GM13977 (cell line): ENCODE data around the gene PM20D2.
"Not testable (repeated sequence)": the region's sequence is repeated elsewhere in the genome, so short reads cannot be mapped to it uniquely, and the experiment has no call there.

ENCODE experiments used
- DNase-seq: peaks from one replicate; pipeline ENCODE4 v3.0.0; 2012; ENCODE audit warnings: low spot score
- CTCF ChIP-seq: IDR thresholded peaks from 2 replicates; pipeline ENCODE4 v1.5.1; 2012; ENCODE audit warnings: mild to moderate bottlenecking, control low read depth; ENCODE audit not compliant: insufficient read depth; ENCODE audit errors: extremely low read depth, missing control alignments
- in situ Hi-C: fragments of 300-500 bp; cut with MboI; formaldehyde crosslinking; loops from one replicate; pipeline ENCODE4 v1.12.0; 2022; ENCODE audit warnings: low sequenced_read_pairs, low pct_unique_long_range_greater_than_20kb, mixed read lengths, inconsistent platforms; ENCODE audit not compliant: unreplicated experiment

PM20D2 gene

GRCh38 chr6:89117211-89118108 lies 28.4 kb upstream of the PM20D2 start, which contains the start of gene SRSF12:
Gene SRSF12, minus strand, starts transcription at chr6:89118071. Its CDS starts 184 bp downstream, at chr6:89117887.
- in situ Hi-C loops: no loop called here
- DNase-seq: peak; percentile 91
- TF ChIP-seq CTCF: no peak

GRCh38 chr6:89118931-89119330 lies 26.9 kb upstream of the PM20D2 start:
- DNase-seq: peak; percentile 22
- no peak for TF ChIP-seq CTCF
- in situ Hi-C loops: no loop called here

- DNase-seq: no peak
- in situ Hi-C loops: no loop called here
- TF ChIP-seq CTCF: no peak
These were observed 25.5 kb upstream of the PM20D2 start for GRCh38 chr6:89120371-89120770.

- DNase-seq: no peak
- in situ Hi-C loops: no loop called here
- no peak for TF ChIP-seq CTCF
These were observed 23.9 kb upstream of the PM20D2 start for GRCh38 chr6:89121934-89122333.

GRCh38 chr6:89122625-89123024 lies 23.2 kb upstream of the PM20D2 start:
- in situ Hi-C loops: no loop called here

GRCh38 chr6:89128256-89128671 lies 17.6 kb upstream of the PM20D2 start:
- DNase-seq, in situ Hi-C loops: not testable (repeated sequence)

More at GRCh38 chr6:89122625-89123024, 23.2 kb upstream of the PM20D2 start:
- peak; percentile 62 for TF ChIP-seq CTCF
- DNase-seq: peak; percentile 59

- no peak for TF ChIP-seq CTCF
- no peak for DNase-seq
- in situ Hi-C loops: no loop called here
These were observed 14.3 kb upstream of the PM20D2 start for GRCh38 chr6:89131599-89131998.
